Adrenal gland (tissue), 5 donors: ENCODE data around the gene ZNF384.

ENCODE experiments used
- POLR2A ChIP-seq, 2 donors: fragments of 450-650 bp; IDR thresholded peaks; one replicate each; pipeline ENCODE4 v1.6.1; 2017; ENCODE audit warnings: antibody characterized with exemption in 2 of 2, mild to moderate bottlenecking in 2 of 2, moderate library complexity in 1 of 2
- TF ChIP-seq, protein P1 (sequence below), 6 experiments: fragments of 450-650 bp in 4 of 6; fragments of 200-600 bp in 2 of 6; sonication (generic) in 1 of 6; IDR thresholded peaks; 1 replicate in 5 of 6; 2 replicates in 1 of 6; pipeline versions ENCODE4 v1.5.1 to v1.8.0; 2016 to 2021; ENCODE audit warnings: antibody characterized with exemption in 6 of 6, mild to moderate bottlenecking in 2 of 6, moderate library complexity in 1 of 6
- donor health status: DM: no; HTN: no; CAD: no.

DNA sequence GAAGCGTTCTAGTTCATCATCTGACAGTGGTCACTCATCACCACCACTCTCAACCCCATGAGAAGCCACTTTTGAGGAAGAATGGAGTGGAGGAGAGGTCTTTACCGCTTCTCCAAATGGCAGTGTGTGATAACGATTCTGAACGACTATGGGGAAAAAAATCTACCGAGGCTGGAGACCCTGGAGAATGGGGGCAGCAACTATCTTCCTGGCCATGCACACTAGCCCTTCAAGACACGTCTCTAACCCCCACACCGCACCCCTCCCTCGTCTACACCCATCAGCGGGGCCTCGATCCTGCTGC is 26.6 kb downstream of the ZNF384 start:
- no peak for TF ChIP-seq POLR2A (IDR thresholded peaks at IDR 0.05)
- TF ChIP-seq, protein P1, sequence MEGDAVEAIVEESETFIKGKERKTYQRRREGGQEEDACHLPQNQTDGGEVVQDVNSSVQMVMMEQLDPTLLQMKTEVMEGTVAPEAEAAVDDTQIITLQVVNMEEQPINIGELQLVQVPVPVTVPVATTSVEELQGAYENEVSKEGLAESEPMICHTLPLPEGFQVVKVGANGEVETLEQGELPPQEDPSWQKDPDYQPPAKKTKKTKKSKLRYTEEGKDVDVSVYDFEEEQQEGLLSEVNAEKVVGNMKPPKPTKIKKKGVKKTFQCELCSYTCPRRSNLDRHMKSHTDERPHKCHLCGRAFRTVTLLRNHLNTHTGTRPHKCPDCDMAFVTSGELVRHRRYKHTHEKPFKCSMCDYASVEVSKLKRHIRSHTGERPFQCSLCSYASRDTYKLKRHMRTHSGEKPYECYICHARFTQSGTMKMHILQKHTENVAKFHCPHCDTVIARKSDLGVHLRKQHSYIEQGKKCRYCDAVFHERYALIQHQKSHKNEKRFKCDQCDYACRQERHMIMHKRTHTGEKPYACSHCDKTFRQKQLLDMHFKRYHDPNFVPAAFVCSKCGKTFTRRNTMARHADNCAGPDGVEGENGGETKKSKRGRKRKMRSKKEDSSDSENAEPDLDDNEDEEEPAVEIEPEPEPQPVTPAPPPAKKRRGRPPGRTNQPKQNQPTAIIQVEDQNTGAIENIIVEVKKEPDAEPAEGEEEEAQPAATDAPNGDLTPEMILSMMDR (IDR thresholded peaks at IDR 0.05), result no peak
